Testis (tissue), 3 donors: ENCODE results near the gene STARD7. TPM values are rescaled to one million over a fixed set of nuclear protein-coding genes. Genes with fewer than 3 reads are reported as not detected.

Experiments used
- DNase-seq: peaks from one replicate; pipeline ENCODE4 v3.0.0-alpha.2; 2019
- H3K27ac ChIP-seq, 2 donors: fragments of 200-600 bp; sonication (generic); one replicate each; pipeline ENCODE4 v1.5.1; 2019
- H3K27me3 ChIP-seq: fragments of 200-600 bp; sonication (generic); one replicate; pipeline ENCODE4 v1.5.1; 2019
- H3K36me3 ChIP-seq: fragments of 200-600 bp; sonication (generic); one replicate; pipeline ENCODE4 v1.5.1; 2017; ENCODE audit warnings: low read depth; ENCODE audit errors: missing control alignments
- H3K4me1 ChIP-seq: fragments of 200-600 bp; sonication (generic); one replicate; pipeline ENCODE4 v1.5.1; 2019
- H3K4me3 ChIP-seq, 2 donors: fragments of 200-600 bp; sonication (generic); one replicate each; pipeline ENCODE4 v1.5.1; 2017 to 2019
- H3K9me3 ChIP-seq: fragments of 200-600 bp; sonication (generic); one replicate; pipeline ENCODE4 v1.5.1; 2017
- CTCF ChIP-seq, 3 experiments: fragments of 450-650 bp in 2 of 3; fragments of 200-600 bp in 1 of 3; sonication (generic) in 1 of 3; IDR thresholded peaks; one replicate each; pipeline ENCODE4 v1.5.1; 2016 to 2019; ENCODE audit warnings: antibody characterized with exemption in 3 of 3, mild to moderate bottlenecking in 2 of 3, moderate library complexity in 1 of 3
- POLR2A ChIP-seq: fragments of 450-650 bp; IDR thresholded peaks from one replicate; pipeline ENCODE4 v1.6.1; 2017; ENCODE audit warnings: antibody characterized with exemption, mild to moderate bottlenecking, moderate library complexity
- WGBS, 2 donors: methylation state at CpG; one replicate each; pipeline ENCODE4 v1.1.5; 2018; 5-methylcytosine and 5-hydroxymethylcytosine counted together
- intact Hi-C: fragments of 100-400 bp; cut with DNase I; formaldehyde crosslinking; loops from one replicate; pipeline ENCODE4 v1.15.1; 2023; ENCODE audit warnings: low total_unique reads
- polyA plus RNA-seq: library from polyadenylated mRNA; stranded (reverse); fragments of 350-450 nt; fragmentation: Illumina TruSeq; extraction: RNeasy Lipid Tissue Mini Kit (QIAGEN cat#74804); gene quantifications from one replicate; pipeline ENCODE4 v1.2.3, GENCODE V29; 2014; ENCODE audit warnings: low read depth, low replicate concordance; ENCODE audit not compliant: insufficient read depth
- total RNA-seq, 2 donors: library from RNA; depleted of rRNA; stranded (reverse); fragments of >200 nt; gene quantifications; one replicate each; pipeline ENCODE4 v1.2.3, GENCODE V29; 2016

The STARD7 gene
- total and polyA plus RNA-seq, 3 donors from 2014 or later, result 58.0 to 96.2 (median 77.7) TPM

GRCh38 chr2:96154506-96155380 lies 53.9 kb downstream of the STARD7 start:
- Histone ChIP-seq H3K4me1 (no peaks in the 10 kb centered on the region), H3K27me3 (no peaks in the 10 kb centered on the region), H3K4me3 (no peak overlapping the region), H3K36me3 (no peaks in the 10 kb centered on the region), H3K27ac (no peak overlapping the region), H3K9me3 (no peaks in the 10 kb centered on the region)
- no peak for TF ChIP-seq POLR2A
- TF ChIP-seq CTCF (IDR thresholded peaks at IDR 0.05), result no peak
- DNase-seq, result no peak
- 81 to 83% methylated on average over 11 to 16 of the region's 16 CpGs for WGBS, 2 donors
- intact Hi-C loops, result no loop called here

- WGBS, 2 donors, result 69% methylated on average over 5 to 7 of the region's 7 CpGs
- TF ChIP-seq POLR2A, result no peak
- TF ChIP-seq CTCF (IDR thresholded peaks at IDR 0.05), result no peak
- peaks cover under 1% of the 10 kb centered on the region for H3K4me1 ChIP-seq
- H3K9me3 ChIP-seq, result no peaks in the 10 kb centered on the region
- DNase-seq, result no peak
- no peak overlapping the region for H3K27ac ChIP-seq
- no peaks in the 10 kb centered on the region for H3K27me3 ChIP-seq
- H3K36me3 ChIP-seq, result no peaks in the 10 kb centered on the region
- no peak overlapping the region for H3K4me3 ChIP-seq
- intact Hi-C loops, result no loop called here
Measured at GRCh38 chr2:96153991-96154431, 54.6 kb downstream of the STARD7 start.

GRCh38 chr2:96153291-96153713 lies 55.3 kb downstream of the STARD7 start:
- Histone ChIP-seq H3K36me3 (no peaks in the 10 kb centered on the region), H3K4me3 (no peak overlapping the region), H3K4me1 (peaks cover 6% of the 10 kb centered on the region), H3K27me3 (no peaks in the 10 kb centered on the region), H3K9me3 (no peaks in the 10 kb centered on the region), H3K27ac (no peak overlapping the region)
- DNase-seq, result no peak
- TF ChIP-seq CTCF (IDR thresholded peaks at IDR 0.05), result no peak
- TF ChIP-seq POLR2A, result no peak
- 93 to 95% methylated on average over 3 to 7 of the region's 7 CpGs for WGBS, 2 donors
- intact Hi-C loops, result no loop called here

GRCh38 chr2:96152304-96153161 lies 56.1 kb downstream of the STARD7 start:
- Histone ChIP-seq H3K9me3 (no peaks in the 10 kb centered on the region), H3K36me3 (no peaks in the 10 kb centered on the region), H3K27me3 (no peaks in the 10 kb centered on the region), H3K4me3 (no peak overlapping the region), H3K4me1 (peaks cover 7% of the 10 kb centered on the region), H3K27ac (no peak overlapping the region)
- DNase-seq, result no peak
- 73 to 89% methylated on average over 12 to 13 of the region's 13 CpGs for WGBS, 2 donors
- intact Hi-C loops, result no loop called here
- TF ChIP-seq CTCF (IDR thresholded peaks at IDR 0.05) (no peak), POLR2A (no peak)
